Keratinocyte (primary cell): ENCODE data around the gene CD68. TPM values are rescaled to one million over a fixed set of nuclear protein-coding genes. Genes with fewer than 3 reads are reported as not detected.

Experiments
- DNase-seq: peaks from one replicate; pipeline ENCODE4 v3.0.0-alpha.2; 2011; ENCODE audit warnings: low read depth, missing footprints, low spot score
- FAIRE-seq: peaks from 2 replicates; lab custom pipeline; 2011; peaks lifted over from hg19 to GRCh38; lab: Jason Lieb, UNC
- H2AFZ ChIP-seq: 2 replicates; pipeline ENCODE4 v1.6.0; 2012; ENCODE audit warnings: low read length, control low read depth, inconsistent platforms; ENCODE audit not compliant: control insufficient read depth
- H3K27ac ChIP-seq: 2 replicates; pipeline ENCODE4 v1.5.1; 2011; ENCODE audit warnings: low read length; ENCODE audit not compliant: control insufficient read depth, insufficient read depth
- H3K27me3 ChIP-seq: 3 replicates; pipeline ENCODE4 v1.6.0; 2011; ENCODE audit warnings: low read length; ENCODE audit not compliant: control insufficient read depth, insufficient read depth; ENCODE audit errors: extremely low read depth
- H3K36me3 ChIP-seq, 2 experiments: 2 replicates in 1 of 2; 3 replicates in 1 of 2; pipeline ENCODE4 v1.5.1; 2011; ENCODE audit warnings: low read length in 2 of 2, mild to moderate bottlenecking in 1 of 2; ENCODE audit not compliant: control insufficient read depth in 2 of 2, insufficient read depth in 2 of 2; ENCODE audit errors: extremely low read depth in 1 of 2
- H3K4me1 ChIP-seq: 3 replicates; pipeline ENCODE4 v1.5.1; 2011; ENCODE audit warnings: low read length; ENCODE audit not compliant: control insufficient read depth, insufficient read depth; ENCODE audit errors: extremely low read depth
- H3K4me2 ChIP-seq: 3 replicates; pipeline ENCODE4 v1.6.0; 2011; ENCODE audit warnings: low read depth, low read length; ENCODE audit not compliant: control insufficient read depth, insufficient read depth; ENCODE audit errors: extremely low read depth
- H3K4me3 ChIP-seq, 3 experiments: fragments of 200-600 bp in 1 of 3; sonication (generic) in 1 of 3; 2 replicates in 2 of 3; 3 replicates in 1 of 3; pipeline ENCODE4 v1.5.1; 2011 to 2016; ENCODE audit warnings: low read length in 3 of 3, mild to moderate bottlenecking in 3 of 3, control low read depth in 2 of 3, inconsistent platforms in 1 of 3, low read depth in 1 of 3, mixed read lengths in 1 of 3, mixed run types in 1 of 3, moderate library complexity in 1 of 3; ENCODE audit not compliant: control insufficient read depth in 2 of 3, insufficient read depth in 2 of 3; ENCODE audit errors: extremely low read depth in 1 of 3
- H3K79me2 ChIP-seq: 2 replicates; pipeline ENCODE4 v1.6.0; 2012; ENCODE audit warnings: low read length; ENCODE audit not compliant: control insufficient read depth, insufficient read depth
- H3K9ac ChIP-seq: 3 replicates; pipeline ENCODE4 v1.6.0; 2011; ENCODE audit warnings: low read length; ENCODE audit not compliant: control insufficient read depth, insufficient read depth; ENCODE audit errors: extremely low read depth
- H3K9me1 ChIP-seq: 3 replicates; pipeline ENCODE4 v1.6.0; 2011; ENCODE audit warnings: low read length; ENCODE audit not compliant: control insufficient read depth, insufficient read depth; ENCODE audit errors: extremely low read depth
- H3K9me3 ChIP-seq: 2 replicates; pipeline ENCODE4 v1.5.1; 2012; ENCODE audit warnings: low read depth, low read length; ENCODE audit not compliant: control insufficient read depth
- H4K20me1 ChIP-seq: 3 replicates; pipeline ENCODE4 v1.6.0; 2011; ENCODE audit warnings: low read length; ENCODE audit not compliant: control insufficient read depth, insufficient read depth; ENCODE audit errors: extremely low read depth
- CTCF ChIP-seq, 3 experiments: IDR thresholded peaks in 1 of 3; conservative IDR thresholded peaks in 1 of 3; optimal IDR thresholded peaks in 1 of 3; 2 replicates in 2 of 3; 3 replicates in 1 of 3; pipeline versions ENCODE3 to v1.5.1; 2011; ENCODE audit warnings: low read length in 3 of 3, mild to moderate bottlenecking in 3 of 3, moderate library complexity in 2 of 3, control low read depth in 1 of 3, inconsistent platforms in 1 of 3; ENCODE audit not compliant: insufficient read depth in 2 of 3; ENCODE audit errors: extremely low read depth in 1 of 3
- EZH2 ChIP-seq: IDR thresholded peaks from one replicate; pipeline ENCODE4 v1.6.1; 2012; ENCODE audit warnings: inconsistent platforms, mild to moderate bottlenecking, low read length, moderate library complexity
- dilution Hi-C: fragments of 300-500 bp; cut with MboI; formaldehyde crosslinking; loops from one replicate; pipeline ENCODE4 v1.7.0; 2020; ENCODE audit warnings: low sequenced_read_pairs; ENCODE audit not compliant: extremely low pct_ligation_motif_present
- polyA plus RNA-seq, 5 experiments: library from polyadenylated mRNA; depleted of rRNA in 3 of 5; stranded (reverse) in 3 of 5; stranded (forward) in 1 of 5; unstranded in 1 of 5; fragments of >200 nt; gene quantifications; 1 replicate in 1 of 5; 2 replicates in 3 of 5; 3 replicates in 1 of 5; pipeline versions ENCODE4 v1.2.1 to v1.2.3, GENCODE V29; 2011 to 2012; ENCODE audit warnings: missing spikeins in 2 of 5, low read depth in 1 of 5, low replicate concordance in 1 of 5

CD68 gene
- polyA plus RNA-seq, 1 donor (not counting 4 experiments of a cell fraction or from before 2014, with no cell fraction given) = 14.0 TPM

GRCh38 chr17:7563115-7563869 lies 16.1 kb upstream of the CD68 start:
- no peak overlapping the region for H3K27ac ChIP-seq
- TF ChIP-seq EZH2 (no peak), CTCF (optimal IDR thresholded peaks at IDR 0.05 in 1 of 3, IDR thresholded peaks at IDR 0.05 in 1 of 3, conservative IDR thresholded peaks at IDR 0.05 in 1 of 3; ENCODE audit: extremely low read depth in 1 of 3, insufficient read depth in 2 of 3, low read length in 3 of 3) (no peak)
- H3K9me1 ChIP-seq = no peaks in the 10 kb centered on the region
- no peak for FAIRE-seq
- H3K79me2 ChIP-seq = peaks cover 46% of the 10 kb centered on the region
- H3K4me2 ChIP-seq = peak overlapping the region; percentile 79
- peaks cover 13 to 33% of the 10 kb centered on the region in 2 experiments for H3K36me3 ChIP-seq
- no peaks in the 10 kb centered on the region for H3K27me3 ChIP-seq
- H3K4me3 ChIP-seq = peak overlapping the region; percentile 75 to 86 (median 86)
- H3K4me1 ChIP-seq = peaks cover 35% of the 10 kb centered on the region
- H4K20me1 ChIP-seq = no peaks in the 10 kb centered on the region
- H3K9ac ChIP-seq = peak overlapping the region; percentile 86
- H2AFZ ChIP-seq = no peak overlapping the region
- dilution Hi-C loops = no loop called here
- no peaks in the 10 kb centered on the region for H3K9me3 ChIP-seq
- DNase-seq = no peak

GRCh38 chr17:7569571-7569970 lies 9.9 kb upstream of the CD68 start:
- FAIRE-seq (no peak), DNase-seq (no peak)
- peaks cover 9% of the 10 kb centered on the region for H4K20me1 ChIP-seq
- TF ChIP-seq CTCF (optimal IDR thresholded peaks at IDR 0.05 in 1 of 3, IDR thresholded peaks at IDR 0.05 in 1 of 3, conservative IDR thresholded peaks at IDR 0.05 in 1 of 3; ENCODE audit: extremely low read depth in 1 of 3, insufficient read depth in 2 of 3, low read length in 3 of 3) = no peak
- TF ChIP-seq EZH2 = no peak
- H3K4me3 ChIP-seq = no peak overlapping the region
- dilution Hi-C loops = no loop called here
- H3K9me1 ChIP-seq = no peaks in the 10 kb centered on the region
- no peaks in the 10 kb centered on the region for H3K27me3 ChIP-seq
- no peak overlapping the region for H3K9ac ChIP-seq
- H3K36me3 ChIP-seq = peaks cover 37 to 52% of the 10 kb centered on the region in 2 experiments
- H3K9me3 ChIP-seq = no peaks in the 10 kb centered on the region
- no peak overlapping the region for H3K4me2 ChIP-seq
- H2AFZ ChIP-seq = no peak overlapping the region
- H3K27ac ChIP-seq = no peak overlapping the region
- peaks cover 10% of the 10 kb centered on the region for H3K4me1 ChIP-seq
- H3K79me2 ChIP-seq = peaks cover 48% of the 10 kb centered on the region
